Astrocyte of the cerebellum (primary cell): ENCODE results near the gene CEACAM16.
A peak's percentile ranks its signal among the peaks of the same experiment; 100 is the strongest.

ENCODE experiments used
- DNase-seq: peaks from one replicate; pipeline ENCODE4 v3.0.0-alpha.2; 2011; ENCODE audit warnings: low read depth
- H3K4me3 ChIP-seq: 2 replicates; pipeline ENCODE4 v1.5.1; 2011; ENCODE audit warnings: mild to moderate bottlenecking, low read depth, low read length, moderate library complexity
- CTCF ChIP-seq: IDR thresholded peaks from 2 replicates; pipeline ENCODE4 v1.5.1; 2012; ENCODE audit warnings: low read length, low read depth, moderate library complexity, mild to moderate bottlenecking; ENCODE audit errors: missing control alignments
- in situ Hi-C: cut with HindIII; loops from 2 replicates; pipeline ENCODE4 v1.10.0; 2017; ENCODE audit warnings: low sequenced_read_pairs

The CEACAM16 gene

GRCh38 chr19:44698492-44699201, at the start of gene CEACAM16:
TSS of gene CEACAM16 (plus strand) at chr19:44699151. CDS start at chr19:44701457, 2,306 bp downstream.
- no peak for TF ChIP-seq CTCF
- no peak within 1 kb of the TSS for H3K4me3 ChIP-seq
- in situ Hi-C loops: no loop called here
- no peak for DNase-seq

- no peak for DNase-seq
- no peak for TF ChIP-seq CTCF
- in situ Hi-C loops: no loop called here
- H3K4me3 ChIP-seq: no peak overlapping the region
Observed at GRCh38 chr19:44649578-44650145, 49.3 kb upstream of the CEACAM16 start.

- DNase-seq: no peak
- TF ChIP-seq CTCF: no peak
- in situ Hi-C loops: no loop called here
- H3K4me3 ChIP-seq: no peak overlapping the region
Observed at GRCh38 chr19:44653343-44653742, 45.6 kb upstream of the CEACAM16 start.

GRCh38 chr19:44653977-44654774, 44.8 kb upstream of the CEACAM16 start:
- peak; percentile 52 for TF ChIP-seq CTCF

GRCh38 chr19:44657211-44657921, 41.6 kb upstream of the CEACAM16 start:
- no peak overlapping the region for H3K4me3 ChIP-seq
- in situ Hi-C loops: no loop called here
- DNase-seq: no peak
- peak; percentile 88 for TF ChIP-seq CTCF

More at GRCh38 chr19:44653977-44654774, 44.8 kb upstream of the CEACAM16 start:
- in situ Hi-C loops: no loop called here
- H3K4me3 ChIP-seq: no peak overlapping the region
- DNase-seq: no peak

- no peak for DNase-seq
- no peak overlapping the region for H3K4me3 ChIP-seq
- in situ Hi-C loops: no loop called here
- no peak for TF ChIP-seq CTCF
Observed at GRCh38 chr19:44658069-44658733, 40.8 kb upstream of the CEACAM16 start.
